ENCODE data around the gene PLCE1. TPM values are rescaled to one million over a fixed set of nuclear protein-coding genes. Genes with fewer than 3 reads are reported as not detected.
A peak's percentile ranks its signal among the peaks of the same experiment; 100 is the strongest.

Gene PLCE1
- total RNA-seq, 1 donor from 2014 or later = 0.84 TPM

DNA sequence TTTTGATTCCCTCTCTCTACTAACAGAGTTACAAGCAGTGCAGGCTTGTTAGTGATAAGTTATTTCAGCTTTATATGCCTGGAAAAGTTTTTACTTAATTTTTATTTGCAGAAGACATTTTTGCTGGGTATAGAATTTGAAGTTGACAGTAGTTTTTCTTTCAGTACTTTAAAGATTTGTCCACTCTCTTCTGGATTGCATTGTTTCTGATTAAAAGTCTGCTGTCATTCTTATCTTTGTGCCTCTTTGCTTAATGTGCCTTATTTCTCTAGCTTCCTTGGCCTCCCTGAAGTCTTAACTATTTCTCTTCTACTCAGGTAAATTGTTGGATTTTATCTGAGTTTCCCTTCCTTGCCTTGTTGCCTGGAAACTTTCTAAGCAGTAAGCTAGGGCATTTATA, 36.2 kb downstream of the PLCE1 start:
- Histone ChIP-seq H3K4me3 (ENCODE audit: insufficient read depth, low read depth, low read length) (no peak overlapping the region), H3K4me2 (ENCODE audit: low read length) (no peak overlapping the region), H3K79me2 (ENCODE audit: insufficient read depth, low read length) (no peaks in the 10 kb centered on the region), H3K9me3 (ENCODE audit: insufficient read depth, low read depth, low read length) (peaks cover 7% of the 10 kb centered on the region), H3K27me3 (ENCODE audit: insufficient read depth, low read length) (no peaks in the 10 kb centered on the region), H4K20me1 (ENCODE audit: insufficient read depth, low read length) (no peaks in the 10 kb centered on the region), H3K9ac (ENCODE audit: low read length) (no peak overlapping the region), H3K36me3 (ENCODE audit: insufficient read depth, low read length) (no peaks in the 10 kb centered on the region), H3K4me1 (ENCODE audit: insufficient read depth, low read length) (no peaks in the 10 kb centered on the region), H2AFZ (ENCODE audit: low read depth, low read length) (no peak overlapping the region), H3K27ac (ENCODE audit: low read depth, low read length) (no peak overlapping the region)
- DNase-seq (ENCODE audit: low read depth) = no peak
- H3K27me3 Mint-ChIP-seq (ENCODE audit: low read depth, unreplicated experiment) = no peaks in the 10 kb centered on the region
- no peak overlapping the region for H3K4me3 Mint-ChIP-seq (ENCODE audit: unreplicated experiment)
- no peak for FAIRE-seq
- H3K36me3 Mint-ChIP-seq (ENCODE audit: low read depth, unreplicated experiment) = peaks cover 7% of the 10 kb centered on the region
- no peak for TF ChIP-seq EZH2 (IDR thresholded peaks at IDR 0.05; ENCODE audit: insufficient read depth, low read length)
- TF ChIP-seq, protein P1, sequence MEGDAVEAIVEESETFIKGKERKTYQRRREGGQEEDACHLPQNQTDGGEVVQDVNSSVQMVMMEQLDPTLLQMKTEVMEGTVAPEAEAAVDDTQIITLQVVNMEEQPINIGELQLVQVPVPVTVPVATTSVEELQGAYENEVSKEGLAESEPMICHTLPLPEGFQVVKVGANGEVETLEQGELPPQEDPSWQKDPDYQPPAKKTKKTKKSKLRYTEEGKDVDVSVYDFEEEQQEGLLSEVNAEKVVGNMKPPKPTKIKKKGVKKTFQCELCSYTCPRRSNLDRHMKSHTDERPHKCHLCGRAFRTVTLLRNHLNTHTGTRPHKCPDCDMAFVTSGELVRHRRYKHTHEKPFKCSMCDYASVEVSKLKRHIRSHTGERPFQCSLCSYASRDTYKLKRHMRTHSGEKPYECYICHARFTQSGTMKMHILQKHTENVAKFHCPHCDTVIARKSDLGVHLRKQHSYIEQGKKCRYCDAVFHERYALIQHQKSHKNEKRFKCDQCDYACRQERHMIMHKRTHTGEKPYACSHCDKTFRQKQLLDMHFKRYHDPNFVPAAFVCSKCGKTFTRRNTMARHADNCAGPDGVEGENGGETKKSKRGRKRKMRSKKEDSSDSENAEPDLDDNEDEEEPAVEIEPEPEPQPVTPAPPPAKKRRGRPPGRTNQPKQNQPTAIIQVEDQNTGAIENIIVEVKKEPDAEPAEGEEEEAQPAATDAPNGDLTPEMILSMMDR (IDR thresholded peaks at IDR 0.05; ENCODE audit: insufficient read depth, low read depth, low read length) = no peak
- H3K4me1 Mint-ChIP-seq (ENCODE audit: low read depth, unreplicated experiment) = no peaks in the 10 kb centered on the region
- H3K27ac Mint-ChIP-seq (ENCODE audit: unreplicated experiment) = no peak overlapping the region
- H3K9me3 Mint-ChIP-seq (ENCODE audit: unreplicated experiment) = peaks cover 41% of the 10 kb centered on the region

DNA sequence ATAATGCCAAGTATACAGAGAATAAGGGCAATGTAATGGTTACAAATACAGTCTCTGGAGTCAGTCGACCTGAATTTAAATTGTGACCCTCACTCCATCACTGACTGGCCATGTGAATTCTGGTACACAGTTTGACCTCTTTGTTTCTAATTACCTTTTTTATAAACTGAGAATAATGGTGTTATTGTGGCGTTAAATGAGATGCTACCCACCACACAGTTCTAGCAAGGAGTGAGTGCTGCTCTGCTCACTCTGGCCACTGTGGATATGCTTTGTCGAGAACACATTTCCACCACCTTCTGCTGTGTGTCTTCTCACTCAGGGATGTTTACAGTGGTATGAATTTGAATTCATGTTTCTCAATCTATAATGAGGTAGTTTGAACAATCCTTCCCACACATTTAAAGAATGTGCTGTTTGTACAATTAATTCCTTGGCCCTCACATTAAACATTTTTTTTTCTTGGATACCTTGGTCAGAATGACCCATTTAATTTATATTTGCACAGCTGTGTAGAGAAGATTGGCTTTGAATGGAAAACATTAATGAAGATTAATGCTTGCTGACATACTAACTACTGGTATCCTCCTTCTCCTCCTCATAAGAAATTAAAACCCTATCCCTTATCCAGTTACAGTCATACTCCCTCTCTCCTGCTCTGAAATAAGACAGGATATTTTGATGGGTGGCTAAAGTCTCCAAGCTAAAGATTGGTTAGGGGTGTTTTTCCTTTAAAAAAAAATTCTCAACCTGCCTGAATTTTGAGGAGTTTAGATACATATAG, 42.4 kb downstream of the PLCE1 start:
- FAIRE-seq = no peak
- H4K20me1 ChIP-seq (ENCODE audit: insufficient read depth, low read length) = no peaks in the 10 kb centered on the region
- H3K36me3 ChIP-seq (ENCODE audit: insufficient read depth, low read length) = no peaks in the 10 kb centered on the region
- no peaks in the 10 kb centered on the region for H3K79me2 ChIP-seq (ENCODE audit: insufficient read depth, low read length)
- no peak overlapping the region for H3K4me2 ChIP-seq (ENCODE audit: low read length)
- H3K27me3 ChIP-seq (ENCODE audit: insufficient read depth, low read length) = no peaks in the 10 kb centered on the region
- peaks cover under 1% of the 10 kb centered on the region for H3K36me3 Mint-ChIP-seq (ENCODE audit: low read depth, unreplicated experiment)
- peaks cover 12% of the 10 kb centered on the region for H3K4me1 ChIP-seq (ENCODE audit: insufficient read depth, low read length)
- no peaks in the 10 kb centered on the region for H3K27me3 Mint-ChIP-seq (ENCODE audit: low read depth, unreplicated experiment)
- H3K4me1 Mint-ChIP-seq (ENCODE audit: low read depth, unreplicated experiment) = peaks cover 5% of the 10 kb centered on the region
- no peak overlapping the region for H2AFZ ChIP-seq (ENCODE audit: low read depth, low read length)
- no peak overlapping the region for H3K4me3 ChIP-seq (ENCODE audit: insufficient read depth, low read depth, low read length)
- DNase-seq (ENCODE audit: low read depth) = peak; percentile 66
- no peak overlapping the region for H3K4me3 Mint-ChIP-seq (ENCODE audit: unreplicated experiment)
- peaks cover 4% of the 10 kb centered on the region for H3K9me3 Mint-ChIP-seq (ENCODE audit: unreplicated experiment)
- no peaks in the 10 kb centered on the region for H3K9me3 ChIP-seq (ENCODE audit: insufficient read depth, low read depth, low read length)
- H3K9ac ChIP-seq (ENCODE audit: low read length) = no peak overlapping the region
- no peak overlapping the region for H3K27ac Mint-ChIP-seq (ENCODE audit: unreplicated experiment)
- TF ChIP-seq, protein P1 (IDR thresholded peaks at IDR 0.05; ENCODE audit: insufficient read depth, low read depth, low read length) = no peak
- no peak for TF ChIP-seq EZH2 (IDR thresholded peaks at IDR 0.05; ENCODE audit: insufficient read depth, low read length)
- no peak overlapping the region for H3K27ac ChIP-seq (ENCODE audit: low read depth, low read length)

DNA sequence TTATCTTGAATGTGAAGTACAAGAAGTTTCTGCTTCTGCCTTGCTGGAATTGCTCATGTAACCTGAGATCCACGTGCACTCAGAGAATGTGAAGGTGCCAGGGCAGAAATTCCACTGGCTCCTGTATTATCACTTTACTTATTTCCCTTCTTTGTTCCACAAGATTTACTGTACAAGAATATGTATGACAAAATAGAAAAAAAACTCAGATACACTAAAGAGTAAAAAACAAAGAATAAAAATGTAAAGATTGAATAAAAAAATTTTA, 43.0 kb downstream of the PLCE1 start:
- no peaks in the 10 kb centered on the region for H3K36me3 Mint-ChIP-seq (ENCODE audit: low read depth, unreplicated experiment)
- H3K36me3 ChIP-seq (ENCODE audit: insufficient read depth, low read length) = no peaks in the 10 kb centered on the region
- H3K27ac Mint-ChIP-seq (ENCODE audit: unreplicated experiment) = no peak overlapping the region
- no peaks in the 10 kb centered on the region for H4K20me1 ChIP-seq (ENCODE audit: insufficient read depth, low read length)
- H3K4me1 Mint-ChIP-seq (ENCODE audit: low read depth, unreplicated experiment) = peaks cover 6% of the 10 kb centered on the region
- H3K9me3 ChIP-seq (ENCODE audit: insufficient read depth, low read depth, low read length) = no peaks in the 10 kb centered on the region
- no peak overlapping the region for H3K27ac ChIP-seq (ENCODE audit: low read depth, low read length)
- DNase-seq (ENCODE audit: low read depth) = no peak
- H3K4me1 ChIP-seq (ENCODE audit: insufficient read depth, low read length) = peaks cover 14% of the 10 kb centered on the region
- no peak for FAIRE-seq
- no peak overlapping the region for H2AFZ ChIP-seq (ENCODE audit: low read depth, low read length)
- TF ChIP-seq, protein P1 (IDR thresholded peaks at IDR 0.05; ENCODE audit: insufficient read depth, low read depth, low read length) = no peak
- no peak for TF ChIP-seq EZH2 (IDR thresholded peaks at IDR 0.05; ENCODE audit: insufficient read depth, low read length)
- H3K4me3 Mint-ChIP-seq (ENCODE audit: unreplicated experiment) = no peak overlapping the region
- no peak overlapping the region for H3K4me3 ChIP-seq (ENCODE audit: insufficient read depth, low read depth, low read length)
- no peak overlapping the region for H3K4me2 ChIP-seq (ENCODE audit: low read length)
- no peaks in the 10 kb centered on the region for H3K27me3 Mint-ChIP-seq (ENCODE audit: low read depth, unreplicated experiment)
- no peaks in the 10 kb centered on the region for H3K27me3 ChIP-seq (ENCODE audit: insufficient read depth, low read length)
- no peaks in the 10 kb centered on the region for H3K9me3 Mint-ChIP-seq (ENCODE audit: unreplicated experiment)
- no peak overlapping the region for H3K9ac ChIP-seq (ENCODE audit: low read length)
- H3K79me2 ChIP-seq (ENCODE audit: insufficient read depth, low read length) = no peaks in the 10 kb centered on the region
